GM19035 (cell line): ENCODE data around the gene TMEM250.

Experiments used
- ATAC-seq: cut with Tn5 transposase; IDR thresholded peaks from one replicate; pipeline ENCODE4 v1.9.1; 2021; ENCODE audit not compliant: unreplicated experiment

TMEM250 gene

DNA sequence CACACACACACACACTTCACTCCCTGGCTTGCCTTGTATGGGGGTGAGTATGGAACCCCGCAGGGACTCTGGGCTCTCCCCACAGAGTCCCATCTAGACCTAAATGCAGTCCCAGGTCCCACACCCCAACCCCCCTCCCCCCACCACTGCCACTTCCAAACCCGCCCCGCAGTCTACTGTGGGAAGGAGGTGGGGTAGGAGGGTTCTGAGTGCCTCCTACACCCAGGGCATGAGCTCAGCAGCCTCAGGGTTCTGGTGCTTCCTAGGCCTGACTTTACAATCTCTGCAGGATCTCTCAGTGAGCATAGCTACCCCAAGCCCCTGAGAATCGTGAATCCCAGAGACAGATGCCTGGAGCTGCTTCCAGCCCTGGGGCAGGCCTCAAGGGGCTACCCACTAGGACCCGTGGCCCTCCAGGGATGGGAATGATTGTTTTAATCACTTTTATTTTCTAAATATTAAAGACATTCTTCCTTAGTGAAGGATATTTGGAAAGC lies 22.1 kb downstream of the TMEM250 start:
- ATAC-seq: no peak

DNA sequence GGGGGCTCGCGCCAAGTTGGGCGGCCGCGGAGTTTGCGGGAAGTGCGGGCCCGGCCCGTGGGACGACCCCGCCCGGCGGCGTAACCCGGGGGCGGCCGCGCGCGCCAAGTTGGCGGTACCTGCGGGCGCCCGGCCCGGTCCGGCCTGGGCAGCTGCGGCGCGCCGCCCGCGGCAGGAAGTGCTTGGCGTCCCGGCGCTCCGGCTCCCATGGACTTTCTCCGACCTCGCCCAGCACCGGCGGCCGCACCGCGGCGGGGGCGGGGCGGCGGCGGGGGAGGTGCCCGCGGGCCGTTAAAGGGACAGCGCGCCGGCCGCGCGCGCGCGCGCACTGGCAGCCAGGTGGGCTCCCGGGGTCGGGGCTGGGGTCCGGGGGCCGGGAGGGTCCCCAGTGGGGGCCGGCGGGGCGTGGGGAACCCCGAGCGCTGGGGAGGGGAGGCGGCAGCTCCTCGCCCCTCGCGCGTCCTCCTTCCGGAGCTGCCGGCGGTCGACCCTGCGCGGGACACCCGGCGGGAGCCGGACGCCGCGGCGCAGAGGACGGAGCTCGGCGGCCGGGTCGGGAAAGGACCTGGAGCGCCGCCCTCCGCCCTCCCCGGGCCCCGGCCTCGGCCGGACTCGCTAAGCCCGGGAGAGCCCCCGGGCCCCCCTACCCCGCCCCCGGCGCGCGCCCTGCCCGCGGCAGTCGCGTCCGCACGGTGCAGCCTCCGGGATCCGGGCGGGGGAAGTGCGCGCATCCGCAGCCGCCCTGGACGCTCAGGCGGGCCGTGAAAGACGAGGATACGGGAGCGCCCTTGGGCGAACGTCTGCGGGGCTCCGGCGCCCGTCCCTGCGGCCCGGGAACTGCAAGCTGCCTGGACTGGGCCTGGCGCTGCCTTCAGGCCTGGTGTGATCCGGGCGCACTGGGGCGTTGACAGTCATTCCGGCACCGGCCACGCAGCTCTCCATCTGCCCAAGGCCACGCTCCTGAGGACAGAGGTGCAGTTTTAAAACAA lies 23.3 kb downstream of the TMEM250 start, which contains the start of gene NACC2:
Gene NACC2 (minus strand): TSS at position 220 of the 989 bp plus-strand sequence. CDS start 44,768 bp downstream, outside the sequence.
- ATAC-seq: no peak

DNA sequence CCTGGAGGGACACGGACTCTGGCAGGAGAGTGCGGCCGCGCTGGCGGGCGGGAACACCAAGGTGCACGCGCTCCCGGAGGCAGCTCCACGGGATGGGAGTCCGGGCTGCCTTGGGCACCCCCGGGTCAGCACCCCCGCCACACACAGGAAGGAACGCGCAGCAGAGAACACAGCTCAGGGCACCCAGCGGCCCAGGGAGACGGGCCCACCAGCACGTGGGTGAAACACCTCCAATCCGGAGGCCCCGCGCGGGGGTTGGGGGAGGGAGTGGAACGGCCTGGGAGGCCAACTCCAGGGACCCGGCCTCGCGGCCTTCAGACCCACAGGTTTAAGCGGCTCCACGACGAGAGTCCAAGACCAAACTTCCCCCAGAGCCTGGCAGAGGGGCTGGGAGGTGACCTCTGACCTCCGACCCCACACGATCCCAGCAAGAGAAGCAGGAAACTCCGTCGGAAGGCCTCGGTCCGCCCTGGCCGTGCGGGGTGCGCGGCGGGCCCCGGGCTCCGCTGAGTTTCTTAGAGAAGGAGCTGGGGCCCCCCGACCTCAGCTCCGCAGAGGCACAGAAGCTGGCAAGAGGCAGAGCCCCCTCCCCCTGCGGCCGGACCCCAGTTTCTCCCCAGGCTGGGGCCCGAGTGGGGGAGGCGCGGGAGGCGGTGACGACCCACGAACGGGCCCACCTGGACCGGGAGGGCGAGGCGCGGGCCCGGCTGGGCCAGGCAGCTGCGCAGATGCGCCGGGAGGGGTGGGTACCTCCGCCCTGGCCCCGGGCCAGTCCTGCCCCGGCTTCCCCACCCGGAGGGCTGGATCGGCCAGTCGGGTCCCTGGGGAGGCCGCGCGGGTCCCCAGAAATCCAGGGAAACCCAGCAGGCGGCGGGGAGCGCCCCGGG lies 24.4 kb downstream of the TMEM250 start:
- ATAC-seq: no peak

DNA sequence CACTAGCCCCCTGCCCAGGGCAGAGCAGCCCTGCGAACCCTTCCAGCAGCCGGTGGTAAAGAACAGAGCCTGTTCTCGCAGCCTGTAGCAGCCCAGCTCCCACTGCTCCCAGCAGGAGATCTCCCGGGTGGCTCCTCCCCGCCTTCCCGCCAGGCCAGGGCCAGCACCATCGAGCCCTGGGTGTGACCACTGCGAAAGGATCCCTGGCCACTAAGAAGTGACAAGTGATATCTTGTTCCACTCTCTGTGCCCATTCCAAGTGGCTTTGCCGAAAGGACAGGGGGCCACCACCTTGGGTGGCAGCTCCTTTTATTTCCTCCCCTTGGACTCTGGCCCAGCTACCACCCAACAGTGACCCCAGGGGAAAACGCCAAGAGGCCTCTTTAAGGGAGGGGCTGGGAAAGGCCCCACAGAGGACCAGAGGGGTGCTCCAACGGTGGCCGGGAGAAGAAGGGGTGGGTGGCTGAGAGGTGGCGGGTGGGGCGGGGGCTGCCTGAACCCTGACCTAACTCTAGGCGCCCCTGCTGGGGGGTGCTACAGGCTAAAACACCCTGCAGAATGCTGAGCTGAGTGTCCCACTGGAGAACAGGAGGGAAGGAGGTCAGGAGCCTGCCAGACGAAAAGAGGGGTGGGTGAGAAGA lies 25.2 kb downstream of the TMEM250 start:
- ATAC-seq: no peak

DNA sequence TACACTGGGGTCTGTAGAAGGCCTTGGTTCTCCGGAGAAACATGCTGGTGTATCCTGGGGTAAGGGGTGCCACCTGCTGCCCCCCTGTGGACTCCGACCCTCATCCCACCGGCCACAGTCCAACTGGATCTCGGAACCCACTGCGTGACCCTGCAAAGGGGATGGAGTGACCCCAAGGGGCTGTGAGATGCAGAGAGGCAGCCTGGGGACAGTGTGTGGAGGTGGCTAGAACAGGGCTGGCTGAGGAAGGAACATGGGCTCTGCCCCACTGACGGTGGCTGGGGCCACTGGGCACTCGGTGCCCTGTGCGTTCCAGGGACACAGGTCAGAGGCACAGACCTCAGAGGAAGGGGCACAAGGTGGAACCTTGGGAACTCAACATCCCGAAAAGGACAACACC lies 25.9 kb downstream of the TMEM250 start:
- no peak for ATAC-seq

DNA sequence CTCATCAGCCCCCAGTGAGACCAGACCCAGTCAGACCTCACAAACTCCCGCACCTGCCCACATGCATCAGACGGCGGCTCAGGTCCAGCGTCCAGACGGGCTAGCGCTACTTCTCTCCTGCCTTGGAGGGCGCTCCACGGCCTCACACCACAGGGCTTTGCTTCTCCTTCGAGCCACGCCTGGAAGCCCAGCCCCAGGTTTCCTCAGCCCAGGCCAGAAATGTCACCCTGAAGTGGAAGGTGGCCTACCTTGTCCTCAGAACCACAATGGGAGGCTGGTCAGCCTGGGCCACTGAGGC lies 26.4 kb downstream of the TMEM250 start:
- ATAC-seq: no peak

DNA sequence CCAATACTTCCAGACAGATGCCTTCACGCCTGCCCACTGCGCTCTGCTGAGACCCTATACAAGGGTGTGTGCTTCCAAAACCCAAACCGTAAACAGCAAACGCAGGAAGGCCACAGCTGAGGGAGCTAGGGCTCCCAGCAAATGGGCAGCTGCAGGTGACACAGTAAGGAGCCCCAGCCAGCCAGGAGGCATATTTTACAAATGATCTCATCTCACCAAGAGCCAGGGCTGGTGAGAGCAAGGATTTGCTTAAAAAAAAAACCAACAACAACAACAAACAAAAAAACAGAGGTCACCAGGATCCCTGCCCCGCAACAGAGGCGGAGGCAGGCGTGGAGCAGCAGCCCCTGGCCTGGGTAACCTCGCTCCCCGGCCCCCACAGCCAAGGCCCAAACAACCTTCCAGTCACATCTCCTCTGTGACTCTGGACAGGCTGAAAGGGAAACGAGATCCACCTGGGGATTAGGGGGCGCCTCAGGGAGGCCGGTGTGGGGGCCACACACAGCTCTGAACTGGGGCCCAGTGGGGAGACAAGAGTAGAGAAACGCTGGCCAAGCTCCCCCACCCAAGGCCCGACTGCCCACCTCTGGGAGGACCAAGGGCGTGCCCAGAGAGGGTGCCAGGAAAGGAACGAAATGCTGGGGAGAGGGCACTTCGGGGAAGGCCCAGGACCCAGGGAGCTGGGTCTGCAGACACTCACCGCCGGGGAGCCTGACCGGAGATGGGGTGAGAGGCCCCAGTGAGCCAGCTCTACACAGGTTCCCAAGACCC lies 26.9 kb downstream of the TMEM250 start:
- ATAC-seq: no peak

DNA sequence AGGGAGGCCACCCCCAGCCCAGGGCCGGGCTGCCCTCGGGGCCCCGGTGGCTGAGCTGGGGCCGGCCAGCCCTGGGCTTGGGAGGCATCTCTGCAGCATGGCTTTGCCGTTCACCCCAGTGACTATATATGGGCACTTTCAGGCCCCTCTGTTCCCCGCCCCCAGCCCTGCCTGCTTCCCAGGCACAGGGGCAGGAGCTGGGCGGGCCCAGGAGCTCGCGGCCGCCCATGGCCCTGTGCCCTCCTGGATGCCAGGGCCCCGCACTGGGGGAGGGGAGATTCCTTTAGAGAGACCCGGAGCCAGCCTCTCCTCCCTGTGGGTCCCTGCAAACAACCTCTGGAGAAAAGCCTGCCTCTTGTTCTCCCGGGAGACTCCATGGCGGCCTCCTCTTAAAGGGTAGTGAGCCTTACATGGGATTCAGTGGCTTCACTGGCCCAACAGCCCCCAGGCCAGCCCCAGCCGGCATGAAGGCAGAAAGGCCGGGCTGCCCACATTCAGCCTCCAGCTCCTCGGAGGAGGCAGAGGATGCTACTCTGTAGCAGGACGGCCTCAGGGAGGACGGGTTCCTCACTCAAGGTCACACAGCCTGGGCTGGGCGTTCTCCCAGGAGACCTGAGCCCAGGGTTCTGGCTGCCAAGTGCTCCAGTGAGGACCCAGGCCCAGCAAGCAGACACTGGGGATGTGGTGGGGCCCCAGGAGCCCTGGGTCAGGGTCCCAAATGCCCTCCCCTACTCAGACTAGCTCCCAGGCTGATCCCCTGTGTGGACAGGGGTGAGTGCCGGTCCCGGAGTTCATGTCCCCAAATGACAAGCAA lies 27.7 kb downstream of the TMEM250 start:
- no peak for ATAC-seq

DNA sequence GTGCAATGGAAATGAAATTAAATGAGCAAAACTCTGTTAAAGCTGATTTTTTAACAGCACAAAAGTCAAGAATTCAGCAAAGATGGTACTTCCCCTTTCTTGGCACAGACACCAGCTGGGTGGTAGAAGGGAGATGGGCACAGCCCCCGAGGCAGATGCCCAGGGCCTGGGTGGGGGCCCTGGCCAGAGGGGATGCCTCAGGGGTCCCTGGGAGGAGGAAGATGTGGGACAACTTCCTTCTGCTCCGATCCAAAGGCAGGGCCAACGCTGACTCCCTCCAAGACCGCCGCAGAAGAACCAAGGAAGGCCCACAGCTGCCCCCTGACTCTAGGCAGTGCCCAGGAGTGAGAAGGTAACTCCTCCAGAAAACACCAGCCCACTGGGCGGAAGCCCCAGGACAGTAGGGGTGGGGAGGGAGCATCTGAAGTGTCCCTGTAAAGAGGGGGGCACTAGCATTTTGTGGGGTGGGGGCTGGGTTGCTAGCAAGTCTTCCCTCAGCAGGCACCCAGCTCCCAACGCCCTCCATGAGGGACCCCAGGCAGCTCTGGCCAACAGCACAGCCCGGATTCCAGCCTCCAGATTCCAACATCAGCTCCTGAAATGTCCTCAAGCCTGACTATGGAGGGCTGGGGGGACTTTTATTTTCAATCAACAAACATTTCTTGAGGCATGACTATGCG lies 28.5 kb downstream of the TMEM250 start:
- no peak for ATAC-seq

DNA sequence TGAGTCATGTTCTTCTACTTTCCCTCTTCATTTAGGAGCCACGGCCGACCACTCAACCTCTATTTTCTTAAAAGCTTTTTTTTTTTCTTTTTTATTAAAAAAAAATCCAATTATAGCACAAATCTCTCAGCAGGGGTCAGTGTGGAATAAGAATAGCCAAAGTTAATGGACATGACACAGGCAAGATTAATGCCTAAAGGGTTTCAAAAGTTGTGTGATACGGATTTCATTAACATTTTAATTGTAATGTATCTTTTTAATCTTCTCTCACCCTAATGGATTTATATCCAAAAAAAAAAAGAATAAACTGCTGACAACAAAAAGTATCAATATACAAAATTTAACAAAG lies 29.0 kb downstream of the TMEM250 start:
- no peak for ATAC-seq

DNA sequence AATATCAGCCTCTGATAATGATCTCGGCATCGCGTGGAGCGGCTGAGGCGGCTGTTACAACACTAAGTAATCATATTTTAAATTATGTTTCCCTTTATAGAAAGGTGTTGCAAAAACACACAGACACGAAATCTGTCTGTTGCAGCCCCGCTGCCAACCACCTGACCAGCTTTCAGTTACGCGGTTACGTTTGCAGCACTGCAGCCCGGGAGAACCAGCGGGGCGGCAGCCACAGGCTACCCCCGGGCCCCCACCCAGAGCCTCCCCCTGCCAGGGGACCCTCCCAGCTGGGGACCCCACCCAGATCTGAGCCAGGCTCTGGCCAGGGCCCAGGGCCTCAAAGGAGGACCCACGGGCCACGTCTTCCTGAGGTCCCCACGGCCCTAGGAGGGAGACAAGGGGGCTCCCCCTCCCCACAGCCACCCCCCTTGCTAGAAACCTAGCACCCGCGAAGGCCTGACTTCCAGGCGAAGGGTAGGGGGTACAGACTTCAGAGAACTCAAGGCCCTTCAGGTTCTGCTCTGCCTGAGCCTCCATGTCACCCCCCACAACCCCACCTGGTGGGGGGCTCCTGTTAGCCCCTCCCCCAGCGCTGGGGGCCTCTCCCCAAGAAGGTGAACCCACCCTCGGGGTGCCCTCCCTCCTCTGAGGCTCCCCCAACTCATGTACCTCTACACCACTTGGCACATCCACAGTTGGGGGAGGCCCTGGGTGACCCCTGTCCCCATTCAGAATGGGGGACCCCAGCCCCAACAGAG lies 29.6 kb downstream of the TMEM250 start:
- ATAC-seq: no peak

DNA sequence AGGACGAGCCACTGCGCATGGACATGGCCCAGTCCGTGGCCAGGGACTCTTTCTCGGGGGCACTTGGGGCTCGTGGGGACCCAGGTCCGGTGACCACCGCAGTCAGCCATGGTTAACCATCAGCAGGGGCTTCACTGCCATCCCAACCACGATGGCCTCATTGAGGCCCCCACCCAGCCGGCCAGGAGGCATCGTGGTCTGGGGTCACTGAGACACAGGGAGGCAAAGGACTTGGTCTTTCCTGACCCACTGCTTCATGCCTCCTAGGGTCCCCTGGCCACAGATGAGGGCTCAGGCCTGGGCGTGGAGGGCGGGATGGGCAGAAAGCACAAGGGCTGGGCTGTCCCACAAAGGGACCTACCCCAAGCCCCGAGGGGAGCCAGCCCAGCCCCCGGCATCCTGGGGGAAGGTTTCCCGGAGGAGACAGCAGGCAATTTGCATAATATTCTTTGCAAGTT lies 30.2 kb downstream of the TMEM250 start:
- ATAC-seq: no peak

DNA sequence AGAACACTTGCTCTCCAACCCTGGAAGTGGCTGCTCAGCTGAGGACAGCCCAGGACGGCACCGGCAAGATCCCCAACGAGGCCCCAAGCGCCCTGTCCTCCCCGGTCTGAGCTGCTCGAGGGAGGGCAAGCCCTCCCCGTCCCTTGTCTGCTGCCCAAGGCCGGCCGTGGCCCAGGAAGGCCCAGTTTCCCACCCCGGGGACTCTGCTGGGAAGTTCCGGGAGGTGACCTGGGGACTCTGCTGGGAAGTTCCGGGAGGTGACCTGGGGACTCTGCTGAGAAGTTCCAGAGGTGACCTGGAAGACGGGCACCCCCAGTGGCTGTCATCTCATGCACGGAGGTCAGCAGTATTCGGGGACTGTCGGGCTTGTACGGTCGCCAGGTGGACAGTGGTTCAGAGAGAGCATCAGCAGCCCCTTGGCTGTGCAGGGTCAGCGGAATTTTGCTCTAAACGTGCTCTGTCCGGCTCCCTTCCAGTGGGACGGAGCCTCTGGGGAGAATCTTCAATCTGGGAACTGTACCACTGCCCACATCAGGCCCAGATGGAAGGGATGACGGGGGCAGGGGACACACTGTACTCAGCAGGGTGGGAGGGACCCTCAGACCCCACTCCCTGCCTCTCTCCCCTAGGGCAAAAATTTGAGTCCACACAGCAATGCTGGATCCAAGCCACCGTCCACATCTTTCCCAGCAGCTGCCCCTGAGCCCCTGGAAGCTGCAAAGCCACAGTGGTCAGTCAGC lies 30.8 kb downstream of the TMEM250 start:
- ATAC-seq: no peak

DNA sequence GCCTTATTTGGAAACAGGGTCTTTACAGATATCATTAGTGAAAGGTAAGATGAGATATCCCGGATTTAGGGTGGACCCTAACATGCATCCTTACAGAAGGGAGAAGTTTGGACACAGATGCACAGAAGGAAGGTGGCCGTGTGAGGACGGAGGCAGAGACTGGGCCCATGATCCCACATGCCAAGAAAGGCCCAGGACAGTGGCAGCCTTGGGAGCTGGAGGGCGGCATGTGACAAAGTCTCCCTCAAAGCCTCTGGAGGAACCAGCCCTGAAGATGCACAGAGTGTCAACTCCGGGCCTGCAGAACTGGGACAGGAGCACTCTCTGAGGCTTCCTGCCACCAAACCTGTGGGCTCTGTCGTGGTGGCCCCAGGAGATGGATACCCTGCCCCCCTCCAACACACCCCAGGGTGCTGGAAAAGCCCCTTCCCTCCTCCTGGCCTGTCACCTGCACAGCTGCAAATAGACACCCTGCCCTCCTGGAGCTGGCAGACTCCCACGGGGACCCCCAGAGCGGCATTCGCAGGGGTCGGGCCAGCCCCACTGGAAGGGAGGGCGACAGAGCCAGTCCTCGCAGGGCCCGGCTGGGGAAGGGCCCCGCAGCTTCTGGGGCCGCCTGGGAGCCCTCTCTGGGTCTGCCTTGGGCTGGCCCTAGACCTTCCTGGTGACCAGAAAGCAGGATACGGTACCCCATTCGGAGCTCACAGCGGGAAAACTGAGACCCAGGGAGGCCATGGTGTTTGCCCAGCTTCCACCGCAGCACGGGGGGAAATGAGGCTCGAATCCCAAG lies 31.5 kb downstream of the TMEM250 start:
- ATAC-seq: no peak

DNA sequence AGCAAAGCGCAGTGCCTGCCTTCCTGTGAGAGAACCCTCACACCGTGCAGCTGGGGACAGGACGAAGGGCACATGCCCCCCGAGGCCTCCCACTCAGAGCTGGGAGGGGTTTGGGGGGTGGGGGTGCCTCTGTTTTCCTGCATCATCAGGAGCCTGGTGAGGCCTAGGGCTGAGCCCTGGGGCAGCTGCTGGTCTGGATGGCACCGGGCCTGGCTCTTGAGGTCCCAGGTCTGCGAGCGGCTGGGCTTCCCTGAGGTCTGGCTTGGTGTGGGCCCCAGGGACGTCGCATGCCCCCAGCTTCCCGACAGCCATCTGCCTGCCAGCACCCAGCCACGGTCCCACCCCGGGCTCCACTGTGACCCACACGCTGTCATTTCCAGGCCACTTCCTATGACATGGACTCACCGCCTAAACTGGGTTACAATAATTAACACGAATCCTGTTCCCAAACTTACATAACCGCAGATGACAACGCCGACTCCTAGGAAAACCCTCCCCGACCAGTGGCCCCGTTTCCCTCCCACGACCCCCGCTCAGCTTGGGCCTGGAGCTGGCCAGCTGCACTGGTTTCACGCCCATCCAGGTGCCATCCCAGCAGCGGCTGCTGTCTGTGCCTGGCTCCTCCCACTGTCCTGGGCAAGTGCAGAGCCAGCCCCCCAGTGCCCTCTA lies 32.3 kb downstream of the TMEM250 start:
- no peak for ATAC-seq

DNA sequence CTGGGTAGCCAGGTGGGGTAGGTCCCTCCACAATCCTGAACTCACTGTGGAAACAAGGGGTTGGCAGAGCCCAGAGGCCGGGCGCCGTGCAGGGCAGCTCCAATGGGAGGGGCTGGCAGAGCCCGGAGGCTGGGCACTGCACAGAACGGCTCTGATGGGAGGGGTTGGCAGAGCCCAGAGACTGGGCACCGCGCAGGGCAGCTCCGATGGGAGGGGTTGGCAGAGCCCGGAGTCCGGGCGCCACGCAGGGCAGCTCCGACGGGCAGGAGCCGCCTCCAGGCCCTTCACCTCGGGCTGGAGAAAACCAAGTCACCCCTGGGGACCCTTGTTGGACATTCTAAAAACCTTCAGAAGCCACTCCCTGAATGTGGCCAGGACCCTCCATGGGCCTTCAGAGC lies 32.9 kb downstream of the TMEM250 start:
- no peak for ATAC-seq
